KMS-11 (cell line): ENCODE results near the gene ZMAT5.

Experiments
- H2AFZ ChIP-seq: fragments of 200-600 bp; sonication (generic); 2 replicates; pipeline ENCODE4 v1.6.1; 2016; ENCODE audit warnings: antibody characterized with exemption, mixed run types, low read depth
- H3K27ac ChIP-seq: fragments of 200-600 bp; sonication (generic); 2 replicates; pipeline ENCODE4 v1.6.1; 2016; ENCODE audit warnings: mild to moderate bottlenecking, mixed run types
- H3K27me3 ChIP-seq: fragments of 200-600 bp; sonication (generic); 2 replicates; pipeline ENCODE4 v1.6.1; 2017; ENCODE audit warnings: mild to moderate bottlenecking, low read depth, mixed run types, moderate library complexity; ENCODE audit not compliant: insufficient read depth
- H3K36me3 ChIP-seq: fragments of 200-600 bp; sonication (generic); 2 replicates; pipeline ENCODE4 v1.6.1; 2017; ENCODE audit warnings: mild to moderate bottlenecking, mixed run types; ENCODE audit not compliant: insufficient read depth
- H3K4me1 ChIP-seq: fragments of 200-600 bp; sonication (generic); 2 replicates; pipeline ENCODE4 v1.6.1; 2016; ENCODE audit warnings: mild to moderate bottlenecking, low read depth, mixed run types; ENCODE audit not compliant: poor library complexity, severe bottlenecking
- H3K4me2 ChIP-seq: fragments of 200-600 bp; sonication (generic); 2 replicates; pipeline ENCODE4 v1.7.0; 2016; ENCODE audit warnings: mild to moderate bottlenecking, mixed run types
- H3K4me3 ChIP-seq: fragments of 200-600 bp; sonication (generic); IDR thresholded peaks from 2 replicates; pipeline ENCODE4 v1.6.1; 2017; ENCODE audit warnings: low read depth, low read length, mixed read lengths; ENCODE audit not compliant: insufficient read depth
- H3K79me2 ChIP-seq: fragments of 200-600 bp; sonication (generic); 2 replicates; pipeline ENCODE4 v1.6.1; 2016; ENCODE audit warnings: low read depth, mixed run types; ENCODE audit not compliant: insufficient read depth
- H3K9ac ChIP-seq: fragments of 200-600 bp; sonication (generic); 2 replicates; pipeline ENCODE4 v1.6.1; 2016; ENCODE audit warnings: mild to moderate bottlenecking, mixed run types
- H4K20me1 ChIP-seq: fragments of 200-600 bp; sonication (generic); 2 replicates; pipeline ENCODE4 v1.6.1; 2016; ENCODE audit warnings: mild to moderate bottlenecking, mixed run types; ENCODE audit not compliant: insufficient read depth
- CTCF ChIP-seq: fragments of 200-600 bp; sonication (generic); conservative IDR thresholded peaks from 2 replicates; pipeline ENCODE4 v1.6.1; 2017; ENCODE audit warnings: low read depth, mild to moderate bottlenecking, antibody characterized with exemption, low read length, moderate library complexity, mixed read lengths

Gene ZMAT5

GRCh38 chr22:29683536-29683935 lies 83.3 kb downstream of the ZMAT5 start:
- Histone ChIP-seq H3K4me1 (no peaks in the 10 kb centered on the region), H3K27me3 (no peaks in the 10 kb centered on the region), H3K9ac (no peak overlapping the region), H3K4me3 (no peak overlapping the region), H4K20me1 (no peaks in the 10 kb centered on the region), H3K36me3 (no peaks in the 10 kb centered on the region), H3K27ac (no peak overlapping the region), H3K4me2 (no peak overlapping the region), H2AFZ (no peak overlapping the region), H3K79me2 (no peaks in the 10 kb centered on the region)
- no peak for TF ChIP-seq CTCF
